Measurements from ENCODE around the gene KRT81.

KRT81 gene

GRCh38 chr12:52324153-52324444 is 32.8 kb upstream of the KRT81 start:
- Histone ChIP-seq H4K20me1 (ENCODE audit: insufficient read depth) (no peaks in the 10 kb centered on the region), H3K27me3 (ENCODE audit: insufficient read depth, low read depth) (0 out of 2 replicates have a peak, but pooled peaks cover 7% of the 10 kb centered on the region), H2AFZ (ENCODE audit: low read depth) (no peak overlapping the region), H3K9ac (no peak overlapping the region), H3K4me2 (no peak overlapping the region), H3K36me3 (ENCODE audit: insufficient read depth) (no peaks in the 10 kb centered on the region), H3K79me2 (ENCODE audit: insufficient read depth, low read depth) (no peaks in the 10 kb centered on the region), H3K4me1 (ENCODE audit: low read depth, poor library complexity, severe bottlenecking) (peaks cover 14% of the 10 kb centered on the region), H3K4me3 (IDR thresholded peaks at IDR 0.05; ENCODE audit: insufficient read depth, low read depth, low read length) (no peak overlapping the region), H3K27ac (no peak overlapping the region)
- TF ChIP-seq CTCF (conservative IDR thresholded peaks at IDR 0.05; ENCODE audit: low read depth, low read length), result no peak

GRCh38 chr12:52323416-52324152 is 32.2 kb upstream of the KRT81 start:
- 0 out of 2 replicates have a peak, but pooled peaks cover 7% of the 10 kb centered on the region for H3K27me3 ChIP-seq (ENCODE audit: insufficient read depth, low read depth)
- H3K79me2 ChIP-seq (ENCODE audit: insufficient read depth, low read depth), result no peaks in the 10 kb centered on the region
- no peaks in the 10 kb centered on the region for H3K36me3 ChIP-seq (ENCODE audit: insufficient read depth)
- H2AFZ ChIP-seq (ENCODE audit: low read depth), result no peak overlapping the region
- no peak overlapping the region for H3K4me3 ChIP-seq (IDR thresholded peaks at IDR 0.05; ENCODE audit: insufficient read depth, low read depth, low read length)
- H3K9ac ChIP-seq, result no peak overlapping the region
- no peak overlapping the region for H3K4me2 ChIP-seq
- H4K20me1 ChIP-seq (ENCODE audit: insufficient read depth), result no peaks in the 10 kb centered on the region
- no peak for TF ChIP-seq CTCF (conservative IDR thresholded peaks at IDR 0.05; ENCODE audit: low read depth, low read length)
- peaks cover 14% of the 10 kb centered on the region for H3K4me1 ChIP-seq (ENCODE audit: low read depth, poor library complexity, severe bottlenecking)
- H3K27ac ChIP-seq, result no peak overlapping the region

GRCh38 chr12:52323001-52323400 is 31.7 kb upstream of the KRT81 start:
- Histone ChIP-seq H3K27me3 (ENCODE audit: insufficient read depth, low read depth) (0 out of 2 replicates have a peak, but pooled peaks cover 7% of the 10 kb centered on the region), H3K36me3 (ENCODE audit: insufficient read depth) (no peaks in the 10 kb centered on the region), H3K79me2 (ENCODE audit: insufficient read depth, low read depth) (no peaks in the 10 kb centered on the region), H3K9ac (no peak overlapping the region), H3K27ac (no peak overlapping the region), H3K4me1 (ENCODE audit: low read depth, poor library complexity, severe bottlenecking) (peaks cover 11% of the 10 kb centered on the region), H3K4me2 (no peak overlapping the region), H4K20me1 (ENCODE audit: insufficient read depth) (no peaks in the 10 kb centered on the region), H3K4me3 (IDR thresholded peaks at IDR 0.05; ENCODE audit: insufficient read depth, low read depth, low read length) (no peak overlapping the region), H2AFZ (ENCODE audit: low read depth) (no peak overlapping the region)
- TF ChIP-seq CTCF (conservative IDR thresholded peaks at IDR 0.05; ENCODE audit: low read depth, low read length), result no peak

- no peak overlapping the region for H3K9ac ChIP-seq
- 0 out of 2 replicates have a peak, but pooled peaks cover 7% of the 10 kb centered on the region for H3K27me3 ChIP-seq (ENCODE audit: insufficient read depth, low read depth)
- H3K4me3 ChIP-seq (IDR thresholded peaks at IDR 0.05; ENCODE audit: insufficient read depth, low read depth, low read length), result no peak overlapping the region
- H3K36me3 ChIP-seq (ENCODE audit: insufficient read depth), result no peaks in the 10 kb centered on the region
- no peak overlapping the region for H2AFZ ChIP-seq (ENCODE audit: low read depth)
- no peak overlapping the region for H3K27ac ChIP-seq
- no peaks in the 10 kb centered on the region for H3K79me2 ChIP-seq (ENCODE audit: insufficient read depth, low read depth)
- H3K4me2 ChIP-seq, result no peak overlapping the region
- H3K4me1 ChIP-seq (ENCODE audit: low read depth, poor library complexity, severe bottlenecking), result peaks cover 4% of the 10 kb centered on the region
- TF ChIP-seq CTCF (conservative IDR thresholded peaks at IDR 0.05; ENCODE audit: low read depth, low read length), result no peak
- H4K20me1 ChIP-seq (ENCODE audit: insufficient read depth), result no peaks in the 10 kb centered on the region
These were observed 30.7 kb upstream of the KRT81 start for GRCh38 chr12:52322069-52322468.

Measured in KMS-11 (cell line).